Fibroblast of the aortic adventitia (primary cell): Measurements from ENCODE around the gene HCFC1. TPM values are rescaled to one million over a fixed set of nuclear protein-coding genes. Genes with fewer than 3 reads are reported as not detected.

Source experiments
- DNase-seq: peaks from one replicate; pipeline ENCODE4 v3.0.0-alpha.2; 2010; ENCODE audit warnings: low read depth
- H3K4me3 ChIP-seq: 2 replicates; pipeline ENCODE4 v1.5.1; 2011; ENCODE audit warnings: low read depth, mild to moderate bottlenecking, control low read depth, low read length, moderate library complexity
- total RNA-seq: library from RNA; depleted of rRNA; stranded (reverse); fragments of >200 nt; gene quantifications from 2 replicates; pipeline ENCODE4 v1.2.3, GENCODE V29; 2012; ENCODE audit warnings: low replicate concordance
- TF ChIP-seq, protein P1 (sequence below): IDR thresholded peaks from 2 replicates; pipeline ENCODE4 v1.5.1; 2011; ENCODE audit warnings: mild to moderate bottlenecking, low read length, control low read depth, inconsistent platforms; ENCODE audit not compliant: insufficient read depth

The HCFC1 gene
- total RNA-seq, 1 donor: 34.5 TPM

DNA sequence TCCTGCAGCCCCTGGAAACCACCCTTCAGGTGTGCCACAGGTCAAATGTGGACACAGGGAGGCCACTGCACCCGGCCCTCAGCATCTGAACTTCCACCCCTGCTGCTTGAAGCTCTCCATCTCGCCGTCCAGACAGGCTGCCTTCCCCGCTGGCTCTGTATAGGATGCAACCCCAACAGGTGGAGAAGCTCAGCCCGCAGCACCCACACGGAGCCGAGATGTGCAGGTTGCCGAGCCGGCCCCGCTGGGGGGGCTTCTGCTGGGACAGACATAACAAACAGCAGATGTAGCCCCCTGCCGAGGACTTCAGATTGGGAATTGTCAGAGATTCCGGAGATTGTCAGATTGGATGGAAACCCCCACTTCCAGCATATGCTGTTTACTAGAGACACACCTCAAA is 21.5 kb upstream of the HCFC1 start:
- no peak overlapping the region for H3K4me3 ChIP-seq
- TF ChIP-seq, protein P1, sequence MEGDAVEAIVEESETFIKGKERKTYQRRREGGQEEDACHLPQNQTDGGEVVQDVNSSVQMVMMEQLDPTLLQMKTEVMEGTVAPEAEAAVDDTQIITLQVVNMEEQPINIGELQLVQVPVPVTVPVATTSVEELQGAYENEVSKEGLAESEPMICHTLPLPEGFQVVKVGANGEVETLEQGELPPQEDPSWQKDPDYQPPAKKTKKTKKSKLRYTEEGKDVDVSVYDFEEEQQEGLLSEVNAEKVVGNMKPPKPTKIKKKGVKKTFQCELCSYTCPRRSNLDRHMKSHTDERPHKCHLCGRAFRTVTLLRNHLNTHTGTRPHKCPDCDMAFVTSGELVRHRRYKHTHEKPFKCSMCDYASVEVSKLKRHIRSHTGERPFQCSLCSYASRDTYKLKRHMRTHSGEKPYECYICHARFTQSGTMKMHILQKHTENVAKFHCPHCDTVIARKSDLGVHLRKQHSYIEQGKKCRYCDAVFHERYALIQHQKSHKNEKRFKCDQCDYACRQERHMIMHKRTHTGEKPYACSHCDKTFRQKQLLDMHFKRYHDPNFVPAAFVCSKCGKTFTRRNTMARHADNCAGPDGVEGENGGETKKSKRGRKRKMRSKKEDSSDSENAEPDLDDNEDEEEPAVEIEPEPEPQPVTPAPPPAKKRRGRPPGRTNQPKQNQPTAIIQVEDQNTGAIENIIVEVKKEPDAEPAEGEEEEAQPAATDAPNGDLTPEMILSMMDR: no peak
- DNase-seq: no peak

DNA sequence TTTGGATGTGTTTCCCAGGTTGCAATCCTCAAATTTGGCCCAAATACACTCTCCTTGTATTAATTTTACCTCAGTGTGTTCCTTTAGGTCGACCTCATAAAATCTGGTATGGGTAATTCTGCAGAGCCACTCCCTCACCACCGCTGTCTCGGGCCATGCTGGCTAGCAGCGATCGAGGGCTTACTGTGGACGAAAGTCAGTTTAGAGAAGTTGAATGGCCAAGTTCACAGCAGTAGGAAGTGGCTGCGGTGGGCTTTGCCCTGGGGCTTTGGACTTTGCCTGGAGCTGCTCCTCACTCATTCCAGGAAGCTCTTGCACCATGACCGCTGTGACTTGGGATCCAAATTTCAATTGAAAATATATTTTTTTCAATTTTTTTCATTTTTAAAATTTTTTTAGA is 20.6 kb upstream of the HCFC1 start:
- TF ChIP-seq, protein P1: no peak
- no peak for DNase-seq

DNA sequence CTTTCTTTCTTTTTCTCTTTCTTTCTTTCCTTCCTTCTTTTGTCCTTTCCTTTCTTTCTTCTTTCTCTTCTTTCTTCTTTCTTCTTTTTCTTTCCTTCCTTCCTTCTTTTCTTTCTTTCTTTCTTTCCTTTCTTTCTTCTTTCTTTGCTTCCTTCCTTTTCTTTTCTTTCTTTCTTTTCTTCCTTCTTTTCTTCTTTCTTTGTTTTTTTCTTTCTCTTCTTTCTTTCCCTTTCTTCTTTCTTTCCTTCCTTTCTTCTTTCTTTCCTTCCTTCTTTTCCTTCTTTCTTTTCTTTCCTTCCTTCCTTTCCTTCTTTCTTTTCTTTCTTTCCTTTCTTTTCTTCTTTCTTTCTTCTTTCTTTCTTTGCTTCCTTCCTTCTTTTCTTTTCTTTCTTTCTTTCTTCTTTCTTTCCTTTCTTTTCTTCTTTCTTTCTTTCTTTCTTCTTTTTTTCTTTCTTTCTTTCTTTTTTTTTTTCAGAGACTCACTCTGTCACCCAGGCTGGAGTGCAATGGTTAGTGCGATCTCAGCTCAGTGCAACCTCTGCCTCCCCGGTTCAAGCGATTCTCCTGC is 19.5 kb upstream of the HCFC1 start:
- DNase-seq: no peak
- no peak overlapping the region for H3K4me3 ChIP-seq
- TF ChIP-seq, protein P1: no peak

More for the DNA sequence above, 20.6 kb upstream of the HCFC1 start:
- no peak overlapping the region for H3K4me3 ChIP-seq

DNA sequence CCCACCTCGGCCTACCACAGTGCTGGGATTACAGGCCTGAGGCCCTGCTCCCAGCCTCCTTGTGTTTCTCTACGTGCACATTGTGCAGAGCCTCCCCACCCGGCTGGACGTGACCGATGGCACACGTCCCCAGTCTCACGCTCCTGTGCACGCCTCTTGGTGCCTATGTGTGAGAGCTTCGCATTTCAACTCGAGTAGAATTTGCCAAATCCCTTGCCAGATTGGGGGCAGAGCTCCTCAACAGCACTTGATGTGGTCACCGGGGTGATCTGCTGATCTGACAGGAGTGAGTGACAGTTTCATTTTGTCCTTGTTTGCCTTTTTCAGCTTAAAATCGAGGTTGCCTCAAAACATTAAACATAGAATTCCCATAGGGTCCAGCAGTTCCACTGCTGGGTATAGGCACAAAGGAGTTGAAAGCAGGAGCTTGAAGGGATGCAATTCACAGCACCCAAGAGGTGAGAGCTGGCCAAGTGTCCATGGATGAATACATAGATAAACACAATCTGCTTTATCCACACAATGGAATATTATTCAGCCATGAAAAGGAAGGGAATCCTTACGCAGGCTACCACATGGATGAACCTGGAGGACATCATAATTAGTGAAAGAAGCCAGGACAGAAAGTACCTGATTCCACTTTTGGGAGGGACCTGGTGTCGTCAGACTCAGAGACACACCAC is 18.5 kb upstream of the HCFC1 start:
- no peak for DNase-seq
- H3K4me3 ChIP-seq: no peak overlapping the region
- TF ChIP-seq, protein P1: no peak

DNA sequence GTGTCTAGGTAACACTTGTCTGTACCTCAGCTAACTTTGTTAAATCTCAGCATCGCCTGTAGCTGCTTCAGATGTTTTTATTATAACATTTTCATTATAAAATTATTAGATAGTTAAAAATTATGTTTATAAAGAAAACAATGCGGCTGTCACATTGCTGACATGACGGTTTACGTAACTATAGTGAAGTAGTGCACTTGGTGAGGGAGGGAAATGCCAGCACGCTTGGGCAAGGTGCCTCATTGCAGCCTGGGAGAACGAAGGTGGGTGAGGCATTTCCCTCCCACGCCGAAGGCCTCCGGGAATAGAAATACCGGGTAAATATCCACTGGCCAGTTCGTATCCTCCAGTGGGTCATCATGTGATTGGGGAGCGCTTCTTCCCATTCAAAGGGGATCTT is 16.9 kb upstream of the HCFC1 start:
- H3K4me3 ChIP-seq: no peak overlapping the region
- TF ChIP-seq, protein P1: no peak
- DNase-seq: no peak

DNA sequence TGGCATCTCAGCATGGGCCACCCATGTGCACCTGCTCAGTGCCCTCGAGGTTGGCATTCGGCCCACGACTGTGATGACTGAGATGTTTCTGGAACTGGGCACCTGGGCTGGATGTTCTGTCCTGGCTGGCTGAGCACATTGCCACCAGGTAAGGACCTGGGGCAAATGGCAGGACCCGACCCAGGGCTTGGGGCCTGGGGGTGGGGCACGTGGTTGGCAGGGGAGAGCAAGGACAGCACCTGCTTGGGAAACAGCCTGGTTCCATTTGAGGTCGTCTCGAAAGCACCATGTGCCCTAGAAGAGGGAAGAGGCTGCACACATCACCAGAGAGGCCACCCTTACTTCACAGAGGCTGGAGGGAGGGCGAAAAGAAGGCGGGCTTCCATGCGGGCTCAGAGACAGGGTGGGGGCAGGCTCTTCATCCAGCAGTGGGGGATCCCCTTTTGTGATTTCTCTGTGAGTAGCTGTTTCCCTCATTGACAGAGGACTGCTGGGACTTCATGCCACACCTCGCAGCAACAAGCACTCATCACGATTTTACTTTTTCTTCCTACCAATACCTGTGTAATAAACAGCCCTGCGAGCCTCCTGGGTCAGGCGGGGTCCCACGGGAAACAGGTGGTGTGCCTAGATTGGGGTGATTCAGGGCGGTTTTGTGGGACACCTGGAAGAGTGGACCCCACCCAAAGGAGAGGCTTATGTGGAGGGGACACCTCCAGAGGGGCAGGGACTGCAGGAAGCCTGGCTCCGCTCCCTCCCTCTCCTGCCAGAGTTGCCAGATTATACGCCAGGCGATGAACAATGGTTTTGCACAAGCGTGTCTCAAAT is 12.9 kb upstream of the HCFC1 start:
- no peak for DNase-seq
- TF ChIP-seq, protein P1: no peak

More for the DNA sequence above, 12.9 kb upstream of the HCFC1 start:
- no peak overlapping the region for H3K4me3 ChIP-seq
